DMS 273 treated with DMSO at 0.1 percent for 48 hours (cell line): ENCODE data around the gene NFIB.
A peak's percentile ranks its signal among the peaks of the same experiment; 100 is the strongest.

Experiments
- DNase-seq: peaks from one replicate; lab custom pipeline; 2025; lab: John Stamatoyannopoulos, UW

NFIB gene

DNA sequence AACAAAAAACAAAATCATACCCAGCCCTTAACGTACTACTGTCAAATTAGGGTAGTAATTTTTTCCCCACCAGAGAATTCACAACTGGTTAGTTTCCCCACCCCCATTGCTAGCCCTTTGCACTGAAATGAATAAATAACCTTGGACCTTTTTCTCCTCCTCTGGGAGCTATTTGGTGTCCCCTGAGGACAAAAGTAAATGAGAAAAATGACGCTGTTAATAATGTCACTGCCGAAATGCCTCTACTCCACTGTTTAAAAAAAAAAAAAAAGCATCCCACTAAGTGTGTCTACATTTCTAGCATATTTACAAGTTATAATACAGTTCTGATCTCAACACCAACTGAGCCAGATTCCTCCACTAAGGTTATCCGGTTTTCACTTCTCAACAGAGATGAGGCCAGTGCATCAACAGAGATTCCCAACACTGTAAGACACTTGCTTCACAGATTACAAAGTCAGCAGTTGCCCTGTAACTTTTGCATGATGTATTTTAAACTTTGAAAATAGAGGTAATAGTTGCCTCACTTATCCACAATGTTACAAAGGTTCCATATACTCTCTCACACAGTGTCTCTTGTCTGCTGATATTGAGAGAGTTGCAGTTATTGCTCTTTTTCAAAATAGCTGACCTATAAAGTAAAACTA lies 5.1 kb upstream of the NFIB start:
- no peak for DNase-seq

- DNase-seq = no peak
Observed at GRCh38 chr9:14318361-14318760, 4.4 kb upstream of the NFIB start.

- DNase-seq = no peak
Observed at GRCh38 chr9:14317667-14318320, 3.9 kb upstream of the NFIB start.

DNA sequence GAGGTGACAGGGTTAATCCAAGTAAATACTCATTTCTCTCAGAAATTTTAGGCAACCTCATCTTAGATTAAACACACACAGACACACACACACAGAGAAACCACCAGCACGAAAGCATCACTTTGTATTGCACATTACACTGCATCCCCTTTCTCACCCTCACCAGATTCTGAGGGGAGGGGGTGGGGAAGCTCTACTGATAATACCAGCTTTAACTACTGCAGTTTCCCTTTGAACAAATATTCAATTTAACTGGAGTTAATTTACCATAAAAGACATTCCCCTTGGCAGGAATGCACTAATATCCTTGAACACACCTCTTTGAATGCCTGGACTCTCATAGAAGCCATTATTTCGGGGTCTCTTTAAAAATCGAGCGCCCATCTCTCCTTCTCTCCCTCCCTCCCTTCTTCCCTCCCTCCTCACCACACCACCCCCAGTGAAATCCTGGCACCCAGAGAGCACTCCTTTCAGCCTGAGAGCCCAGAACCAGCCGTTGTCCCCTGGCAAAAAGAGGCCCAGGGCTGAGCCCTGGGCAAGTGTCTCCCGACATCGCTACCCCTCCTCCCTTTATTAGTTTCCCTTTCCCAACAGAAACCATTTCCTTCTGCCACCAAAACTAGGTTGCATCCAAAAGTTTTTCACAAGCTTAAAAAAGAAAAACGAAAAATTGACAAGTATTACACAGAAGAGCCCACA lies 2.8 kb upstream of the NFIB start:
- no peak for DNase-seq

DNA sequence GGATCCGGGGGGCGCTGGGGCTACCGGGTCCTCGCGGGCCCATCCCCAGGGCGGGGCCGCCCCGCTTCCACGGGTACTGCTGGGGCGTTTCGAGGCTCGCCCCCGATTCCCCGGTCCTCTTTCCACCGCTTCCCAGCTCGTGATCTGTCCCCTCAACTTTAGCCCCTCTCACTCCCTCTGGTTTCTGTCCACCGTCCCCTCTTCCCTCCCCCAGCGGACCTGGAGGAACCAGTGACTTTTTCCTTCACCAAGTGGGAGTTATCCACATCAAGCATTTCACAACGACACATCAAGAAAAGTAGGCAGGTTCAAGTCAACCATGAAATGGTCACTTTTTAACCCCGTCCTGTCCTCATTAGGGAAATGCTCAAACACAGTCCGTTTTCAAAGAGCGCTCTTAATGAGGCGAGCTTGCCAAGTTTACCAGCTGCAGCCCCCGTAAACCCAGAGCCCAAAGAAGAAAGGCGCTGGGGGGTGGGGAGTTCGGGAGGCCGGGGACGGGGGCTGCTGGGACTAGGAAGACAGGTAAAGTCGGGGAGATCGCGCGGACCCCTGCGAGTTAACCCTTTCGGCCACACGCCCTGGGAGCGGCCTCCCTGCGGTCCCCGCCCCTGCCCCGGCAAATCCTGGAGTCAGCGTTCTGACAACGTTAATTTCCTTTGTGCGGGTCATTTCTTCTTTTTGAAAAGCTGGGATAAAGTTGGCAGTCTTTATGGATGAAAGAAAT lies 2.1 kb upstream of the NFIB start:
- DNase-seq = no peak

- DNase-seq = peak; percentile 76
Observed at GRCh38 chr9:14314929-14315874, 1.3 kb upstream of the NFIB start.

- DNase-seq = peak; percentile 93
Observed at GRCh38 chr9:14314424-14314928, 535 bp upstream of the NFIB start.

DNA sequence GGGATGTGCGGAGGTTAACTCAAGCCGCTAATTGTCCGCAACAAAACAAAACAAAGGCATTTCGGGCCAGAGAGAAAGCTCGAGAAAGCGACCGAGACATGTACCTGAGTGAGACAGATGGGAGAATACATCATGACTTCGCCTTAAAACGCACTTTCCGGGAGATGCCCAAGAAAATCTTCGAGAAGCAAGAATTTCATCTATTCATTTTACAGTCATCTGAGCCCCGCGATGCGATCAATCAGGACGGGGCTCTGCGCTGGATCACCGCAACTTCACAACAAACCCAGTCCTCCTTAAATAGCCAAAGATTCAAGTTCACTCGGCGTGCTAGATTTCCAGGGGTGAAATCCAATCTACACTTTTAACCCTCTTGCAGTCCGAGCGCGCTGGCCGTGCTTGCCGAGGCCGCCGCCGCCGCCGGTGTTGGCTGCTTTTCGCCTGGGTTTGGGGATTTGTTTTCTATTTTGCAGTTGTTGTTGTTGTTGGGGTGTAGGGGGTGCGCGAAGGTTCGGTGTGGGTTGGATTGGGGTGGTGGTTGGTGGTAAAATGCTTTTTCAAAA lies 482 bp downstream of the NFIB start:
- no peak for DNase-seq

GRCh38 chr9:14312719-14313377 lies 1.1 kb downstream of the NFIB start:
- DNase-seq = no peak

GRCh38 chr9:14311956-14312685 lies 1.8 kb downstream of the NFIB start:
- DNase-seq = no peak

DNA sequence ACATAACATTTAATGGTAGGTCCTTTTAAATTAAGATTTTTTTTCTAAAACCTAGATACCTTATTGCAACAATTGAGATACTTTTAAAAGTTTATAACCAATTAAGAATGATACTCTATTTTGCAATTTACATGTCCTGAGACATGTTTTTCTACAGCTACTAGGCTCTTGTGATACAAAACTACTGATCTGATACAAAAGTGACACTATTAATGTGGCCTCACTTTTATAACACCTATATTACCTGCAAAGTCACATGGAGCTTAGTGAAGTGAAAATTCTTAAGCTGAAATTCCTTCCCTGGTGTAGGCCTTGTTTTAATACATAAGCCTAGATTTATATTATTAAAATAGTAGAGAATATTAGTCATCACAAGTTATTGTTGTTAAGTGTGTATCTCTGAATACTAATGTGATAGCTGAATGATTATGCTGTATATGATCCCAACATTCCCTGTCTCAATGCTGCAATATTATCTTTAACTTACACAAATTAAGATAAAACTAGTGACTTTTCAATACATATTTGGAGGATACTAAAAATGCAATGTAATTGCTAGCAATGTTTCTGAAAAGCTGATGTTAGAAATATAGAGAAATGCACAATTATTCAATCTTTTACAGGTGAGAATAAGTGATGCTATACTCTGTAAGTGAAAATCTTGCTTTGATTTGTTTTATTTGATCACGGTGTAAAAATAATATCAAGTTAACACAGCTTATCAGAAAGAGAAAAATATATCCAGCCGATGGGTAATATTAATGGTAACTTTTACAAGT lies 2.6 kb downstream of the NFIB start:
- no peak for DNase-seq

DNA sequence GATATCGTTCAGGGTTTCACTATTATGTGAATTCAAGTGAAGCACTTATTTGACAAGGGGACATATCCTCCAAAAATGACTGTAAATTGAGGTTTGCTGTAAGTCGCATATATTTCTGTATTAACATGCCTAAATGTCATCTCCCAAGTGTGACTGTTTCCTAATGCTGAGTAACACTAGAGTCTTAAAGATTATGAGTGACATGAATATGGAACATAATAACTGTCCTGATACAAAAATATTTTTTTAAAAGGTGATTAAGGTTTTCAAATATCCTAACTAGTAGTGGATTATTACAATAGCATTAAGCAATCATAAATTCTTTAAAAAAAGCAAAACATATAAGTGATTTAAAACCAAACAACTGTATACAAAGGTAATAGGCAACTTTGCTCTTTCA lies 3.6 kb downstream of the NFIB start:
- no peak for DNase-seq

GRCh38 chr9:14309403-14309802 lies 4.5 kb downstream of the NFIB start:
- DNase-seq = peak; percentile 52

DNA sequence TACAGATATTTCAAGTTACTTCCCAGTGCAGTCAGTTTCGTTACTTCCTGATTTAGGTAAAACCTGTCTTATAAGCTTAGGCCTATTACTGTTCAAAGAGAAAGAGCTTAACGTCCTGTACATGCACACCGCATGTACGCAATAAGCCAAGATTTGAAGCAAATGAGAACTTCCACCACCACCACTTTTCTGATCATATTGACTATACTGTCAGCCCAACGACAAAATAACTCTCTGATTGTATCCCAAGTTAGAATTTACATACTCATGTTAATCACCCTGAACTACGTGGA lies 5.1 kb downstream of the NFIB start:
- DNase-seq = no peak

- no peak for DNase-seq
Observed at GRCh38 chr9:14307989-14308852, 5.7 kb downstream of the NFIB start.

DNA sequence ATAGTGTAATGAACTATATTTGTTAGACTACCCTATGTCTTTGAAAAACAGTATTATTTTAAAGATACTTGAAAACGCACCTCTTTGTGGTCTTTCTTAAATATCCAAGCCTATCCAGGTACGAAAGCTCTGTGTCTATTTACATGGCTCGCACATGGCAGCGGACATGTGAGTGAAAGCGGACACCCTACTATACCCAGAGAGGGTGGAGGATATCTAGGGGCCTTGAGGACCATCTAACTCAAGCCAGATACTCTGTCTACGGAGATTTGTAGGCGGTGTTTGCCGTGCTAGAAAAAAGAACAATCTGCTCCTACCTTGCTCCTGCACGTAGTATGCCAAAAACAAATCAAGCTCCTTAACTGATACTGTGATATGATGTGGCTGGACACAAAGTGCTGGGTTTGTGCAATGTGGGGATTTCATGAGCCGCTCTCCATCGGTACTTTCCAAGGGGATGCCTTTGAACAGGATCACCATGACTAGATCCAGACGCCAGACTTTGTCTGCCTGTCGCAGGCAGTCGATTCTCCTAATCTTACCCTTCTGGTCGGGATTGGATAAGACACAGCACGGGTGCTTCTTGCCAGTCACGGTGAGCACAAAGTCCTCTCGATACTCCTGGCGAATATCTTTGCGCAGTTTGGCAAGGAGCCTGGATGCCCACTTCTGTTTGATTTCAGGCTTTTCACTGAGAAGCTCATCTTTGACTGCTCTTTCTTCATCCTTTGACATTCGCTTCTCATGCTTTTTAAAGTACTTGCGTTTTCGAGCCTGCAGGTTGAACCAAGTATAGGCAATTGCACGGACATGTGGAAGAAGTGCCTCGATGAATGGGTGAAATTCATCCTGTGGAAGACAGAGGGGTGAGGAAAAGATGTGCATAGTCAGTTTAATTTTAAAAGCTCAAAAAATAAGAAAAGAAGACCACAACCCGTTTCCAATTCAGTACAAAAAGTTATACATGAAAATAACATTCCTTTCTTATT lies 7.0 kb downstream of the NFIB start:
- DNase-seq = no peak

GRCh38 chr9:14306188-14306587 lies 7.8 kb downstream of the NFIB start:
- DNase-seq = no peak
